Measurements from ENCODE around the gene GLT6D1.

The GLT6D1 gene

GRCh38 chr9:135608294-135608998 is 30.9 kb downstream of the GLT6D1 start:
- DNase-seq (ENCODE audit: low spot score), result no peak

- no peak for DNase-seq (ENCODE audit: low spot score)
Measured at GRCh38 chr9:135607401-135608293, 31.7 kb downstream of the GLT6D1 start.

- DNase-seq (ENCODE audit: low spot score), result no peak
Measured at GRCh38 chr9:135606885-135607259, 32.5 kb downstream of the GLT6D1 start.

GRCh38 chr9:135605238-135605781 is 34.0 kb downstream of the GLT6D1 start:
- DNase-seq (ENCODE audit: low spot score), result no peak

GRCh38 chr9:135604437-135605237 is 34.7 kb downstream of the GLT6D1 start:
- DNase-seq (ENCODE audit: low spot score), result no peak

- peak; percentile 62 for DNase-seq (ENCODE audit: low spot score)
Measured at GRCh38 chr9:135602789-135603481, 36.4 kb downstream of the GLT6D1 start.

- no peak for DNase-seq (ENCODE audit: low spot score)
Measured at GRCh38 chr9:135601988-135602387, 37.4 kb downstream of the GLT6D1 start.

- no peak for DNase-seq (ENCODE audit: low spot score)
Measured at GRCh38 chr9:135600296-135600817, 39.0 kb downstream of the GLT6D1 start.

- DNase-seq (ENCODE audit: low spot score), result no peak
Measured at GRCh38 chr9:135596211-135596610, 43.1 kb downstream of the GLT6D1 start.

- DNase-seq (ENCODE audit: low spot score), result no peak
Measured at GRCh38 chr9:135592625-135593024, 46.7 kb downstream of the GLT6D1 start.

GRCh38 chr9:135592331-135592590 is 47.1 kb downstream of the GLT6D1 start:
- no peak for DNase-seq (ENCODE audit: low spot score)

- no peak for DNase-seq (ENCODE audit: low spot score)
Measured at GRCh38 chr9:135591506-135592330, 47.6 kb downstream of the GLT6D1 start.

GRCh38 chr9:135590486-135591079 is 48.8 kb downstream of the GLT6D1 start:
- DNase-seq (ENCODE audit: low spot score), result no peak

- DNase-seq (ENCODE audit: low spot score), result no peak
Measured at GRCh38 chr9:135589596-135590485, 49.5 kb downstream of the GLT6D1 start.

- no peak for DNase-seq (ENCODE audit: low spot score)
Measured at GRCh38 chr9:135588886-135589595, 50.3 kb downstream of the GLT6D1 start.

GRCh38 chr9:135588371-135588770 is 51.0 kb downstream of the GLT6D1 start:
- DNase-seq (ENCODE audit: low spot score), result no peak

GRCh38 chr9:135587658-135588057 is 51.7 kb downstream of the GLT6D1 start:
- no peak for DNase-seq (ENCODE audit: low spot score)

GRCh38 chr9:135586601-135587109 is 52.7 kb downstream of the GLT6D1 start:
- DNase-seq (ENCODE audit: low spot score), result no peak

Measured in germinal center (tissue), 1 donor.